Islet of Langerhans (tissue), 1 donor: ENCODE results near the gene NGLY1.

Experiments
- FAIRE-seq: peaks from one replicate; lab custom pipeline; 2011; peaks lifted over from hg19 to GRCh38; lab: Jason Lieb, UNC

NGLY1 gene

GRCh38 chr3:25707268-25707926, 75.8 kb downstream of the NGLY1 start:
- no peak for FAIRE-seq

GRCh38 chr3:25706213-25706612, 77.0 kb downstream of the NGLY1 start:
- no peak for FAIRE-seq

- FAIRE-seq = no peak
Observed at GRCh38 chr3:25697553-25697952, 85.7 kb downstream of the NGLY1 start.

GRCh38 chr3:25695731-25696420, 87.4 kb downstream of the NGLY1 start:
- FAIRE-seq = no peak

- FAIRE-seq = no peak
Observed at GRCh38 chr3:25693238-25693637, 90.0 kb downstream of the NGLY1 start.

- FAIRE-seq = no peak
Observed at GRCh38 chr3:25692341-25692740, 90.9 kb downstream of the NGLY1 start.

- no peak for FAIRE-seq
Observed at GRCh38 chr3:25690768-25691533, 92.3 kb downstream of the NGLY1 start.

GRCh38 chr3:25689226-25689625, 94.0 kb downstream of the NGLY1 start:
- no peak for FAIRE-seq

GRCh38 chr3:25687742-25688141, 95.5 kb downstream of the NGLY1 start:
- FAIRE-seq = no peak

GRCh38 chr3:25686766-25687165, 96.5 kb downstream of the NGLY1 start:
- FAIRE-seq = no peak

GRCh38 chr3:25683882-25684281, 99.4 kb downstream of the NGLY1 start:
- no peak for FAIRE-seq

GRCh38 chr3:25683410-25683809, 99.8 kb downstream of the NGLY1 start:
- FAIRE-seq = no peak

- FAIRE-seq = no peak
Observed at GRCh38 chr3:25679642-25680302, 103.5 kb downstream of the NGLY1 start.

GRCh38 chr3:25679166-25679565, 104.1 kb downstream of the NGLY1 start:
- no peak for FAIRE-seq

GRCh38 chr3:25678581-25678980, 104.7 kb downstream of the NGLY1 start:
- no peak for FAIRE-seq

GRCh38 chr3:25677121-25677520, 106.1 kb downstream of the NGLY1 start:
- no peak for FAIRE-seq

GRCh38 chr3:25674670-25675069, 108.6 kb downstream of the NGLY1 start:
- FAIRE-seq = no peak

GRCh38 chr3:25673738-25674298, 109.4 kb downstream of the NGLY1 start:
- no peak for FAIRE-seq
